NT2/D1 (cell line): Measurements from ENCODE around the gene ZNF432.
"Not testable (repeated sequence)": the region's sequence is repeated elsewhere in the genome, so short reads cannot be mapped to it uniquely, and the experiment has no call there.

ENCODE experiments used
- DNase-seq: peaks from one replicate; pipeline ENCODE4 v3.0.0-alpha.2; 2011; ENCODE audit warnings: low read depth, low spot score
- H3K27me3 ChIP-seq: 2 replicates; pipeline ENCODE4 v1.6.0; 2011; ENCODE audit warnings: mild to moderate bottlenecking; ENCODE audit not compliant: insufficient read length, insufficient read depth
- H3K36me3 ChIP-seq: 2 replicates; pipeline ENCODE4 v1.6.1; 2011; ENCODE audit warnings: mild to moderate bottlenecking, low read length, mixed read lengths; ENCODE audit not compliant: insufficient read depth, insufficient read length
- H3K4me1 ChIP-seq: 2 replicates; pipeline ENCODE4 v1.5.1; 2011; ENCODE audit not compliant: insufficient read depth, insufficient read length
- H3K4me3 ChIP-seq: 2 replicates; pipeline ENCODE4 v1.5.1; 2011; ENCODE audit warnings: low read depth; ENCODE audit not compliant: insufficient read length
- H3K9ac ChIP-seq: 2 replicates; pipeline ENCODE4 v1.6.0; 2011; ENCODE audit warnings: low read depth; ENCODE audit not compliant: insufficient read length
- H3K9me3 ChIP-seq: 2 replicates; pipeline ENCODE4 v1.5.1; 2011; ENCODE audit warnings: mild to moderate bottlenecking, low read length; ENCODE audit not compliant: insufficient read depth
- SUZ12 ChIP-seq: IDR thresholded peaks from 2 replicates; pipeline ENCODE4 v1.6.1; 2011; ENCODE audit not compliant: insufficient read length, insufficient read depth; ENCODE audit errors: extremely low read depth
- YY1 ChIP-seq: IDR thresholded peaks from 2 replicates; pipeline ENCODE4 v1.6.1; 2011; ENCODE audit not compliant: insufficient read length, insufficient read depth
- ZNF274 ChIP-seq: IDR thresholded peaks from 2 replicates; pipeline ENCODE4 v1.6.1; 2011; ENCODE audit warnings: mild to moderate bottlenecking, low read depth, low read length

The ZNF432 gene

GRCh38 chr19:52066258-52066863 lies 17.7 kb upstream of the ZNF432 start:
- H3K4me3 ChIP-seq, result no peak overlapping the region
- peaks cover 68% of the 10 kb centered on the region for H3K36me3 ChIP-seq
- no peak for DNase-seq
- H3K27me3 ChIP-seq, result no peaks in the 10 kb centered on the region
- H3K9ac ChIP-seq, result no peak overlapping the region
- H3K9me3 ChIP-seq, result peaks cover 81% of the 10 kb centered on the region
- TF ChIP-seq ZNF274 (peak; percentile 85), YY1 (no peak)
- no peaks in the 10 kb centered on the region for H3K4me1 ChIP-seq

GRCh38 chr19:52065399-52065798 lies 16.8 kb upstream of the ZNF432 start:
- Histone ChIP-seq H3K9me3 (peaks cover 72% of the 10 kb centered on the region), H3K27me3 (no peaks in the 10 kb centered on the region), H3K4me1 (no peaks in the 10 kb centered on the region), H3K4me3 (no peak overlapping the region), H3K36me3 (peaks cover 63% of the 10 kb centered on the region), H3K9ac (no peak overlapping the region)
- TF ChIP-seq YY1 (no peak), SUZ12 (no peak), ZNF274 (no peak)
- no peak for DNase-seq

DNA sequence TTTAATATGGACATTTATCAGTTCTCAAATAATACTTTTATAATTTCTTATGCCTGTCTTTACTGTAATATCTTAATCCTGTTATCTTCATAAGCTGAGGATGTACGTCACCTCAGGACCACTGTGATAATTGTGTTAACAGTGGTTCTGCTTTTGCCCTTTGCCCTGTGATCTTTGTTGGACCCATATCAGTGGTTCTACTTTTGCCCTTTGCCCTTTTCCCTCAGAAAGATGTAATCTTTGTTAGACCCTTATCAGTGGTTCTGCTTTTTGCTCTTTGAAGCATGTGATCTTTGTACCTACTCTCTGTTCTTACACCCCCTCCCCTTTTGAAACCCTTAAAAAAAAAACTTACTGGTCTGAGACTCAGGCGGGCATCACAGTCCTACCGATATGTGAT lies 7.8 kb upstream of the ZNF432 start:
- DNase-seq, H3K27me3 ChIP-seq, H3K4me1 ChIP-seq, H3K9ac ChIP-seq, H3K9me3 ChIP-seq, H3K36me3 ChIP-seq, H3K4me3 ChIP-seq: not testable (repeated sequence)

DNA sequence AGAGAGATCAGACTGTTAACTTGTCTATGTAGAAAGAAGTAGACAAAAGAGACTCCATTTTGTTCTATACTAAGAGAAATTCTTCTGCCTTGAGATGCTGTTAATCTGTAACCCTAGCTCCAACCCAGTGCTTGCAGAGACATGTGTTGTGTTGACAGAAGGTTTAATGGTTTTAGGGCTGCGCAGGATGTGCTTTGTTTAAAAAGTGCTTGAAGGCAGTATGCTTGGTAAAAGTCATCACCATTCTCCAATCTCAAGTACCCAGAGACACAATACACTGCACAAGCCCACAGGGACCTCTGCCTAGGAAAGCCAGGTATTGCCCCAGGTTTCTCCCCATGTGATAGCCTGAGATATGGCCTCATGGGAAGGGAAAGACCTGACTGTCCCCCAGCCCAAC lies 3.1 kb upstream of the ZNF432 start:
- not testable (repeated sequence) for H3K4me1 ChIP-seq, DNase-seq, H3K36me3 ChIP-seq, H3K9ac ChIP-seq, H3K9me3 ChIP-seq, H3K4me3 ChIP-seq, H3K27me3 ChIP-seq

DNA sequence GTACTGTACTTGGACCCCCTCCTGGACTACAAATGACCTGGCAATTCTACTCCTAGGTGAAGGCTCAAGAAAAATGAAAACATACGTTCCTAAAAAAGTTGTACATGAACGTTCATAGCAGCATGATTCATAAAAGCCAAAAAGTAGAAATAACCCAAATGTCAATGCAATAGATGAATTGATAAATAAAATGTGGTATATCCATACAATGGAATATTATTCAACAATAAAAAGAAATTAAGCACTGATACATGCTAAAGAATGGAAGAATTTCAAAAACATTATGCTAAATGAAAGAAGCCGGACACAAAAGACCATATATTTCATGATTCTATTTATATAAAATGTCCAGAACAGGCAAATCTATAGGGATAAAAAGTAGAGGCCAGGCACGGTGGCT lies 9.5 kb downstream of the ZNF432 start:
- no peaks in the 10 kb centered on the region for H3K4me1 ChIP-seq
- H3K9me3 ChIP-seq, result peaks cover 32% of the 10 kb centered on the region
- no peak overlapping the region for H3K4me3 ChIP-seq
- peaks cover 54% of the 10 kb centered on the region for H3K36me3 ChIP-seq
- no peak overlapping the region for H3K9ac ChIP-seq
- H3K27me3 ChIP-seq, result no peaks in the 10 kb centered on the region
- no peak for TF ChIP-seq YY1
- no peak for TF ChIP-seq SUZ12
- TF ChIP-seq ZNF274, result no peak
- DNase-seq, result no peak

- Histone ChIP-seq H3K9me3 (peaks cover 64% of the 10 kb centered on the region), H3K4me3 (no peak overlapping the region), H3K27me3 (no peaks in the 10 kb centered on the region), H3K36me3 (peaks cover 59% of the 10 kb centered on the region), H3K4me1 (no peaks in the 10 kb centered on the region), H3K9ac (no peak overlapping the region)
- DNase-seq, result no peak
- TF ChIP-seq YY1, result no peak
- peak; percentile 57 for TF ChIP-seq ZNF274
Observed at GRCh38 chr19:52034051-52034728, 14.4 kb downstream of the ZNF432 start.

DNA sequence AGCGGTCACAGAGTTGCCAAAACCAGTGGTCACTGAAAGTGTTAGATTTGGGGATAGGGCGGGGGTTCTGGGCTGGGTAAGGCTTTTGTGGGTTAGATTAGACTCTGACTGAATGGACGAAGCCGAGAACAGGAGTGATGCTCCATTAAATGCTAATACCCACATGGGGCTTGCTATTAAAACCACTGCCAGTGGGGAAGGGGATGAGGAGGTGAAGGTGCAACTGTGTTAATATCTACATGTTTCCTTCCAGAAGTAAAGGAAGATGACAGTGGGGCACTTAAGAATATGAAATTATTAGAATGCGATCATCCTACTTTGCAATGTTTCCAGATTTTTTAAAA lies 19.9 kb downstream of the ZNF432 start:
- TF ChIP-seq ZNF274 (no peak), YY1 (no peak), SUZ12 (no peak)
- peaks cover 37% of the 10 kb centered on the region for H3K9me3 ChIP-seq
- peaks cover 39% of the 10 kb centered on the region for H3K36me3 ChIP-seq
- no peaks in the 10 kb centered on the region for H3K27me3 ChIP-seq
- H3K9ac ChIP-seq, result peak overlapping the region; percentile 98
- no peaks in the 10 kb centered on the region for H3K4me1 ChIP-seq
- no peak for DNase-seq
- peak overlapping the region; percentile 92 for H3K4me3 ChIP-seq

DNA sequence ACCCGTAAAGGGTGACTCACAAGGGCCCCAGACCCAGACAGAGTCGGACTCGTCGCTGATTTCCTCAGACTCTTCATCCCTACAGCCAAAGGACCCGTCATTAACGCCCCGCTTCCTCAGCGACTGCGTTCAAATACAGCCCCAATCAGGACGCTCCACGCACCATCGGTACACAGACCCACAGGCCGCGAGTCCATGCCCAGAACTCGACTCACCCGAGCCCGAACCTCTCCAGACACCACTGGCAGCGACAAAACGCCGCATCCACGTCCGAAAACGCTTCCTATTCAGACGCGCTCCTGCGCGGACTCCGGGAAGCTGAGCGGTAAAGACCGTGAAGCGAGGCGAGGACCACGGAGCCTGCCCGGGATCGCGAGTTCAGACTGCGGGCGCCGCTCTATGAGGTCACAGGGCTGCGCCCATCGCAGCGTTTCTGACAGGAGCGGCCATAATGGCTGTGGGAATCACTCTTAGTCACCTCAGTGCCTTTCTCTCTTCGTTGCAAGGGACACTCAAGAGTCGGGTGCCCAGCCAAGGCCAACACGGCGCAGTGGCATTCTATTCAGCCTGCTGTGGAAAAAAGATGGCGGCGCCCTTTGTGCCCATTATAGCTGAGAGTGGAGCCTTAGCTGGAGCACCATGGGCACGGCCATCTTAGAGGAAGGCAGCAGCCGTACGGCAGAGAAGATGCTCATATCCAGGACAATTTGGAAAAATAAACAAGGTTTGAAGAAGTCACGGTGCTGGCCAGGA lies 20.4 kb downstream of the ZNF432 start, which contains the start of gene ZNF614:
Gene ZNF614 (minus strand): TSS at position 353 of the 753 bp plus-strand sequence. CDS start 2,634 bp downstream, outside the sequence.
- DNase-seq, result peak; percentile 51
- peak; percentile 94 for TF ChIP-seq YY1
- TF ChIP-seq ZNF274, result no peak
- TF ChIP-seq SUZ12, result no peak
- peak within 1 kb of the TSS; percentile 92 for H3K4me3 ChIP-seq
- H3K9ac ChIP-seq, result peak within 1 kb of the TSS; percentile 98
- peaks cover 39% of the 10 kb centered on the region for H3K36me3 ChIP-seq
- H3K9me3 ChIP-seq, result peaks cover 37% of the 10 kb centered on the region
- H3K27me3 ChIP-seq, result no peaks in the 10 kb centered on the region
- no peaks in the 10 kb centered on the region for H3K4me1 ChIP-seq

DNA sequence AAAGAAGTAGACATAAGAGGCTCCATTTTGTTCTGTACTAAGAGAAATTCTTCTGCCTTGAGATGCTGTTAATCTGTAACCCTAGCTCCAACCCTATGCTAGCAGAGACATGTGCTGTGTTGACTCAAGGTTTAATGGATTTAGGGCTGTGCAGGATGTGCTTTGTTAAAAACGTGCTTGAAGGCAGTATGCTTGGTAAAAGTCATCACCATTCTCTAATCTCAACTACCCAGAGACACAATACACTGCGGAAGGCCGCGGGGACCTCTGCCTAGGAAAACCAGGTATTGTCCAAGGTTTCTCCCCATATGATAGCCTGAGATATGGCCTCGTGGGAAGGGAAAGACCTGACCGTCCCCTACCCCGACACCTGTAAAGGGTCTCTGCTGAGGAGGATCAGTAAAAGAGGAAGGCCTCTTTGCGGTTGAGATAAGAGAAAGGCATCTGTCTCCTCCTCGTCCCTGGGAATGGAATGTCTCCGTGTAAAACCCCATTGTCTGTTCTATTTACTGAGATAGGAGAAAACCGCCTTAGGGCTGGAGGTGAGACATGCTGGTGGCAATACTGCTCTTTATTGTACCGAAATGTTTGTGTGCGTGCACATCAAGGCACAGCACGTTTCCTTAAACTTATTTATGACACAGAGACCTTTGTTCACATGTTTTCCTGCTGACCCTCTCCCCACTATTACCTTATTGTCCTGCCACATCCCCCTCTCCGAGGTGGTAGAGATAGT lies 22.2 kb downstream of the ZNF432 start:
- H3K9ac ChIP-seq, H3K4me3 ChIP-seq, DNase-seq, H3K4me1 ChIP-seq, H3K27me3 ChIP-seq: not testable (repeated sequence)
- Histone ChIP-seq H3K36me3 (peaks cover 47% of the 10 kb centered on the region), H3K9me3 (peaks cover 34% of the 10 kb centered on the region)

- not testable (repeated sequence) for H3K9ac ChIP-seq, H3K4me1 ChIP-seq, DNase-seq, H3K4me3 ChIP-seq, H3K27me3 ChIP-seq
- peaks cover 31% of the 10 kb centered on the region; the same call in 1 of the 2 replicates for H3K9me3 ChIP-seq
- peaks cover 54% of the 10 kb centered on the region for H3K36me3 ChIP-seq
Observed at GRCh38 chr19:52024478-52024877, 24.2 kb downstream of the ZNF432 start.
